CD14-positive monocyte (primary cell): ENCODE data around the gene TUBA4A. TPM values are rescaled to one million over a fixed set of nuclear protein-coding genes. Genes with fewer than 3 reads are reported as not detected.

Experiments used
- DNase-seq, 3 donors: peaks; one replicate each; pipeline ENCODE4 v3.0.0-alpha.2; 2011 to 2022
- H2AFZ ChIP-seq: 2 replicates; pipeline ENCODE4 v1.6.0; 2012; ENCODE audit warnings: mild to moderate bottlenecking, low read depth, low read length, inconsistent platforms; ENCODE audit not compliant: insufficient read depth, poor library complexity, severe bottlenecking
- H3K27ac ChIP-seq, 2 donors: 1 replicate in 1 of 2; 2 replicates in 1 of 2; pipeline ENCODE4 v1.5.1; 2012 to 2013; ENCODE audit warnings: low read length in 2 of 2, control low read depth in 1 of 2, inconsistent platforms in 1 of 2, low read depth in 1 of 2, mild to moderate bottlenecking in 1 of 2
- H3K27me3 ChIP-seq, 2 donors: one replicate each; pipeline versions ENCODE4 v1.6.0 to v1.6.1; 2011 to 2013; ENCODE audit warnings: low read length in 2 of 2; ENCODE audit not compliant: control insufficient read depth in 2 of 2, insufficient read depth in 2 of 2
- H3K36me3 ChIP-seq, 2 donors: replicated peaks in 1 of 2; 1 replicate in 1 of 2; 2 replicates in 1 of 2; pipeline versions ENCODE4 v1.5.1 to v1.6.1; 2012 to 2013; ENCODE audit warnings: low read length in 2 of 2, control low read depth in 1 of 2, inconsistent platforms in 1 of 2, mild to moderate bottlenecking in 1 of 2; ENCODE audit not compliant: insufficient read depth in 2 of 2, control insufficient read depth in 1 of 2
- H3K4me1 ChIP-seq, 2 donors: 1 replicate in 1 of 2; 2 replicates in 1 of 2; pipeline versions ENCODE4 v1.5.1 to v1.6.1; 2012 to 2013; ENCODE audit warnings: low read length in 2 of 2, control low read depth in 1 of 2, inconsistent platforms in 1 of 2, mild to moderate bottlenecking in 1 of 2, moderate library complexity in 1 of 2; ENCODE audit not compliant: insufficient read depth in 2 of 2, control insufficient read depth in 1 of 2
- H3K4me2 ChIP-seq: replicated peaks from 2 replicates; pipeline ENCODE3; 2012; ENCODE audit warnings: low read length, moderate library complexity, mild to moderate bottlenecking; ENCODE audit not compliant: poor library complexity, severe bottlenecking; ENCODE audit errors: extremely low read depth
- H3K4me3 ChIP-seq, 3 experiments: fragments of 200-600 bp in 1 of 3; sonication (generic) in 1 of 3; replicated peaks in 1 of 3; 1 replicate in 2 of 3; 2 replicates in 1 of 3; pipeline ENCODE4 v1.5.1; 2011 to 2013; ENCODE audit warnings: low read length in 3 of 3, mild to moderate bottlenecking in 3 of 3, control low read depth in 2 of 3, low read depth in 2 of 3, inconsistent platforms in 1 of 3, moderate library complexity in 1 of 3
- H3K79me2 ChIP-seq: 2 replicates; pipeline ENCODE4 v1.6.0; 2012; ENCODE audit warnings: mild to moderate bottlenecking, control low read depth, inconsistent platforms, low read length, moderate library complexity; ENCODE audit not compliant: insufficient read depth
- H3K9ac ChIP-seq: 2 replicates; pipeline ENCODE4 v1.6.0; 2017; ENCODE audit warnings: low read length, mild to moderate bottlenecking; ENCODE audit not compliant: insufficient read depth, poor library complexity, severe bottlenecking
- H3K9me3 ChIP-seq, 2 donors: replicated peaks in 1 of 2; 1 replicate in 1 of 2; 2 replicates in 1 of 2; pipeline versions ENCODE4 v1.5.1 to v1.6.1; 2012 to 2013; ENCODE audit warnings: low read length in 2 of 2, control low read depth in 1 of 2; ENCODE audit not compliant: control insufficient read depth in 1 of 2, insufficient read depth in 1 of 2
- H4K20me1 ChIP-seq: 2 replicates; pipeline ENCODE4 v1.6.0; 2012; ENCODE audit warnings: mild to moderate bottlenecking, low read length, control low read depth, moderate library complexity; ENCODE audit not compliant: insufficient read depth
- H3K27ac Mint-ChIP-seq, 7 donors: one replicate each; pipeline ENCODE4 v1.8.0; 2020; ENCODE audit warnings: mild to moderate bottlenecking in 7 of 7, mixed read lengths in 7 of 7, moderate library complexity in 6 of 7, inconsistent platforms in 2 of 7
- H3K27me3 Mint-ChIP-seq, 3 donors: one replicate each; pipeline ENCODE4 v1.8.0; 2021 to 2022; ENCODE audit warnings: low read depth in 3 of 3, mild to moderate bottlenecking in 3 of 3, mixed read lengths in 3 of 3, moderate library complexity in 3 of 3, inconsistent platforms in 1 of 3
- H3K36me3 Mint-ChIP-seq, 2 donors: one replicate each; pipeline ENCODE4 v1.8.0; 2020; ENCODE audit warnings: mixed read lengths in 2 of 2, inconsistent platforms in 1 of 2, mild to moderate bottlenecking in 1 of 2
- H3K4me1 Mint-ChIP-seq: one replicate; pipeline ENCODE4 v1.8.0; 2020; ENCODE audit warnings: mild to moderate bottlenecking, mixed read lengths
- H3K4me3 Mint-ChIP-seq, 2 donors: one replicate each; pipeline ENCODE4 v1.8.0; 2020; ENCODE audit warnings: mild to moderate bottlenecking in 2 of 2, mixed read lengths in 2 of 2, moderate library complexity in 1 of 2
- H3K9me3 Mint-ChIP-seq, 7 donors: one replicate each; pipeline ENCODE4 v1.8.0; 2020 to 2022; ENCODE audit warnings: mixed read lengths in 7 of 7, mild to moderate bottlenecking in 6 of 7, moderate library complexity in 6 of 7, inconsistent platforms in 2 of 7
- WGBS: methylation state at CpG from one replicate; pipeline ENCODE4 v1.1.5; 2013; ENCODE audit warnings: missing lambda C conversion rate; ENCODE audit not compliant: insufficient coverage; 5-methylcytosine and 5-hydroxymethylcytosine counted together
- intact Hi-C, 2 donors: fragments of 100-400 bp; cut with micrococcal nuclease; formaldehyde crosslinking; loops; one replicate each; pipeline versions ENCODE4 v1.15.0 to v1.15.1; 2023
- polyA plus RNA-seq, 3 donors: library from polyadenylated mRNA; depleted of rRNA in 1 of 3; unstranded in 2 of 3; stranded (reverse) in 1 of 3; fragments of 300-500 nt in 2 of 3; fragments of >200 nt in 1 of 3; fragmentation: Illumina TruSeq in 2 of 3; gene quantifications; 1 replicate in 2 of 3; 2 replicates in 1 of 3; pipeline ENCODE4 v1.2.3, GENCODE V29; 2012 to 2021
- TF ChIP-seq, protein P1 (sequence below): fragments of 200-600 bp; IDR thresholded peaks from one replicate; pipeline ENCODE4 v1.8.0; 2022; ENCODE audit warnings: antibody characterized with exemption, mild to moderate bottlenecking

Gene TUBA4A
- polyA plus RNA-seq, 3 donors, result 72.7 to 452 (median 81.9) TPM

- Histone ChIP-seq H3K27ac (no peak overlapping the region), H3K36me3 (no peaks in the 10 kb centered on the region), H3K27me3 (no peaks in the 10 kb centered on the region), H3K4me2 (no peak overlapping the region), H3K9me3 (no peaks in the 10 kb centered on the region), H3K4me1 (no peaks in the 10 kb centered on the region), H3K79me2 (no peaks in the 10 kb centered on the region), H2AFZ (no peak overlapping the region), H4K20me1 (no peaks in the 10 kb centered on the region), H3K9ac (no peak overlapping the region), H3K4me3 (no peak overlapping the region)
- Mint-ChIP-seq H3K36me3 (no peaks in the 10 kb centered on the region), H3K9me3 (no peaks in the 10 kb centered on the region), H3K27me3 (peaks cover 8 to 23% (median 19%) of the 10 kb centered on the region in 3 donors), H3K4me1 (no peaks in the 10 kb centered on the region), H3K4me3 (no peak overlapping the region), H3K27ac (peak overlapping the region in 1 of 7 donors; percentile 43)
- TF ChIP-seq, protein P1, sequence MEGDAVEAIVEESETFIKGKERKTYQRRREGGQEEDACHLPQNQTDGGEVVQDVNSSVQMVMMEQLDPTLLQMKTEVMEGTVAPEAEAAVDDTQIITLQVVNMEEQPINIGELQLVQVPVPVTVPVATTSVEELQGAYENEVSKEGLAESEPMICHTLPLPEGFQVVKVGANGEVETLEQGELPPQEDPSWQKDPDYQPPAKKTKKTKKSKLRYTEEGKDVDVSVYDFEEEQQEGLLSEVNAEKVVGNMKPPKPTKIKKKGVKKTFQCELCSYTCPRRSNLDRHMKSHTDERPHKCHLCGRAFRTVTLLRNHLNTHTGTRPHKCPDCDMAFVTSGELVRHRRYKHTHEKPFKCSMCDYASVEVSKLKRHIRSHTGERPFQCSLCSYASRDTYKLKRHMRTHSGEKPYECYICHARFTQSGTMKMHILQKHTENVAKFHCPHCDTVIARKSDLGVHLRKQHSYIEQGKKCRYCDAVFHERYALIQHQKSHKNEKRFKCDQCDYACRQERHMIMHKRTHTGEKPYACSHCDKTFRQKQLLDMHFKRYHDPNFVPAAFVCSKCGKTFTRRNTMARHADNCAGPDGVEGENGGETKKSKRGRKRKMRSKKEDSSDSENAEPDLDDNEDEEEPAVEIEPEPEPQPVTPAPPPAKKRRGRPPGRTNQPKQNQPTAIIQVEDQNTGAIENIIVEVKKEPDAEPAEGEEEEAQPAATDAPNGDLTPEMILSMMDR, result no peak
- intact Hi-C loops, result no loop called here
- DNase-seq, result no peak
- WGBS, result 83% methylated on average over 8 of the region's 8 CpGs
Measured at GRCh38 chr2:219269362-219270054, 15.8 kb upstream of the TUBA4A start.

- no peaks in the 10 kb centered on the region for H3K4me1 ChIP-seq
- intact Hi-C loops, result no loop called here
- H3K36me3 ChIP-seq, result no peaks in the 10 kb centered on the region
- Mint-ChIP-seq H3K36me3 (no peaks in the 10 kb centered on the region), H3K9me3 (no peaks in the 10 kb centered on the region), H3K27ac (no peak overlapping the region), H3K4me1 (no peaks in the 10 kb centered on the region), H3K27me3 (peaks cover 6 to 21% (median 19%) of the 10 kb centered on the region in 3 donors), H3K4me3 (no peak overlapping the region)
- no peaks in the 10 kb centered on the region for H4K20me1 ChIP-seq
- no peak overlapping the region for H3K4me3 ChIP-seq
- no CpG with 5 or more reads among the region's 2 CpGs for WGBS
- H3K4me2 ChIP-seq, result no peak overlapping the region
- H3K27ac ChIP-seq, result no peak overlapping the region
- no peaks in the 10 kb centered on the region for H3K9me3 ChIP-seq
- H2AFZ ChIP-seq, result no peak overlapping the region
- no peaks in the 10 kb centered on the region for H3K79me2 ChIP-seq
- no peaks in the 10 kb centered on the region for H3K27me3 ChIP-seq
- DNase-seq, result no peak
- H3K9ac ChIP-seq, result no peak overlapping the region
- TF ChIP-seq, protein P1, result no peak
Measured at GRCh38 chr2:219268294-219268693, 14.6 kb upstream of the TUBA4A start.
